Urothelium cell line (cell line): ENCODE results near the gene CCR9.
"Not testable (repeated sequence)": the region's sequence is repeated elsewhere in the genome, so short reads cannot be mapped to it uniquely, and the experiment has no call there.

Experiments
- DNase-seq: peaks from one replicate; pipeline ENCODE4 v3.0.0; 2011; ENCODE audit warnings: low spot score, mixed read lengths
- FAIRE-seq: peaks from 2 replicates; lab custom pipeline; 2011; peaks lifted over from hg19 to GRCh38; lab: Jason Lieb, UNC

CCR9 gene

GRCh38 chr3:45885979-45886705 lies at the start of gene CCR9:
Gene CCR9 (plus strand): TSS chr3:45886543. CDS start chr3:45894934, 8,391 bp downstream.
- DNase-seq = no peak
- no peak for FAIRE-seq

GRCh38 chr3:45838466-45838865 lies 47.9 kb upstream of the CCR9 start:
- DNase-seq (no peak), FAIRE-seq (no peak)

GRCh38 chr3:45841420-45841756 lies 45.0 kb upstream of the CCR9 start:
- no peak for FAIRE-seq
- DNase-seq = no peak

- DNase-seq (peak; percentile 93), FAIRE-seq (peak; percentile 95)
Observed at GRCh38 chr3:45841757-45842491, 44.4 kb upstream of the CCR9 start, which contains the start of gene LZTFL1. Gene LZTFL1 (minus strand): TSS chr3:45842119. CDS start chr3:45841991, 128 bp downstream.

- DNase-seq = no peak
- no peak for FAIRE-seq
Observed at GRCh38 chr3:45842851-45843625, 43.3 kb upstream of the CCR9 start.

- FAIRE-seq = no peak
- DNase-seq = no peak
Observed at GRCh38 chr3:45844616-45845015, 41.7 kb upstream of the CCR9 start.

- DNase-seq = no peak
- FAIRE-seq = no peak
Observed at GRCh38 chr3:45848392-45848791, 38.0 kb upstream of the CCR9 start.

GRCh38 chr3:45852828-45853227 lies 33.5 kb upstream of the CCR9 start:
- FAIRE-seq (no peak), DNase-seq (no peak)

GRCh38 chr3:45856323-45856722 lies 30.0 kb upstream of the CCR9 start:
- DNase-seq, FAIRE-seq: not testable (repeated sequence)

GRCh38 chr3:45857024-45857423 lies 29.3 kb upstream of the CCR9 start:
- not testable (repeated sequence) for FAIRE-seq

GRCh38 chr3:45858809-45859543 lies 27.4 kb upstream of the CCR9 start:
- FAIRE-seq = no peak
- no peak for DNase-seq

More at GRCh38 chr3:45857024-45857423, 29.3 kb upstream of the CCR9 start:
- not testable (repeated sequence) for DNase-seq

GRCh38 chr3:45860481-45860880 lies 25.9 kb upstream of the CCR9 start:
- FAIRE-seq (no peak), DNase-seq (no peak)

- DNase-seq (no peak), FAIRE-seq (no peak)
Observed at GRCh38 chr3:45861043-45861719, 25.2 kb upstream of the CCR9 start.

GRCh38 chr3:45864760-45865519 lies 21.4 kb upstream of the CCR9 start:
- no peak for FAIRE-seq
- no peak for DNase-seq

- DNase-seq (no peak), FAIRE-seq (no peak)
Observed at GRCh38 chr3:45865563-45865962, 20.8 kb upstream of the CCR9 start.

- FAIRE-seq (no peak), DNase-seq (no peak)
Observed at GRCh38 chr3:45868213-45868612, 18.1 kb upstream of the CCR9 start.

- no peak for DNase-seq
- peak; percentile 69 for FAIRE-seq
Observed at GRCh38 chr3:45868650-45869049, 17.7 kb upstream of the CCR9 start.

GRCh38 chr3:45869638-45870037 lies 16.7 kb upstream of the CCR9 start:
- FAIRE-seq (no peak), DNase-seq (no peak)

GRCh38 chr3:45870099-45870498 lies 16.2 kb upstream of the CCR9 start:
- DNase-seq (no peak), FAIRE-seq (no peak)
